LoVo (cell line): ENCODE results near the gene ASB4.

Experiments used
- DNase-seq: peaks from one replicate; pipeline ENCODE4 v3.0.0-alpha.2; 2016; ENCODE audit warnings: low spot score

Gene ASB4

DNA sequence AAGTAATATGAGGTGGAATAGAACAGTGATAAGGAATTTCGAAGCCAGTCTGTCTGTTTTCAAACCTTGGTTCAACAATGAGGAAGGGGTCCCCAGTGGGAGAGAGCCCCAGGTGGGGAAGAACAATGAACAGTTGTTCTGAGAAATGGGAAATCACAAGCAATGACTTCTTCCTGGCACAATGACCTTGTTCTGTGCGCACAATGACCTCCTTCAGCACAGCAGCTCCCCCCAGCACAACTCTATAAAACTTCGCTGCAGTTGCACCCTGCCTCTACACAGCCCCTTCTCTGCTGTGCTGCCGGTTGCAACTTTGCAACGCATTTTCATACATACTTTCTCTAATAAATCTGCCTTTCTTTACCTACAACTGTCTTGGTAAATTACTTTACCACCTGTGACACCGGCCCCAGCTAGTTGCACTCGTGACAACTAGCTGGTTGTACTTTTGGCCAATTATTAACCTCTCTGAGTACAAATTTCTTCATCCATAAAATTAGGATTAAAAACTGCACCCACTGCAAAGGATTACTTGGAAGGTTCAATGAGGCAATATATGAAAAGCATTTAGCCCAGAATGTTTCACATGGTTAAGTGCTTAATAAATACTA is 40.5 kb downstream of the ASB4 start:
- DNase-seq = no peak

DNA sequence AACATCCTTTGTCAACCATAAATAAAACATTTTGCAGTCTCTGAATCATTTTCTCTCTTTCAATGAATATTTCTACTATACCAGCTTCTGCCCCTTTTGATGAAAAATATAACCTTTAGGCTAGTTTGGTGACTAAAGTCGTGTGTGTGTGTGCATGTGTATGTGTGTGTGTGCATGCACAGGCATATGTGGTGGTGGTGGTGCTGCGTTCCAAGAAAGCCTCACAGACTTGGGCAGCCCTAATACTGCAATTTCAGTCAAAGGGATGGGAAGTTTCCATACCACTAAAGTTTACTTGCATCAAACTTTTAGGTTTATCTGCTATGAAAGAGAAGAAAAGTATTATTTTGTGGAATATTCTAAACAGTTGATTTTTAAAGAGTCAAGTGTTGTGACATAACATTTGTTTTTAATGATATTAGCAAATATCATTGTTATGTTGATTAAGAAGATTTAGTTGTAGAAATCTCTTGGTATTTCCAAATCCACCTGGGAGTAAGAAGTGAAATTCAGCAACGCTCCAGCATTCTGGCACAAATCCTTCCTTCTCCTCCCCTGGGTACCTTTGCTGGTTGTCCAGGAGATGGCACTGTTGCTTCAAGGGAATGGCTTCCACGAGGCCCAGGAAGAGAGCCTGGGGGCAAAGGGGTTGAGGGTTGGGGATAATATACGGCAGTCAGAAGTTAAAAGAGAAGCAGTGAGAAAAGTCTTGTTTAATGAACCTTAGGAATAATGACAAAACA is 41.5 kb downstream of the ASB4 start:
- peak; percentile 81 for DNase-seq

DNA sequence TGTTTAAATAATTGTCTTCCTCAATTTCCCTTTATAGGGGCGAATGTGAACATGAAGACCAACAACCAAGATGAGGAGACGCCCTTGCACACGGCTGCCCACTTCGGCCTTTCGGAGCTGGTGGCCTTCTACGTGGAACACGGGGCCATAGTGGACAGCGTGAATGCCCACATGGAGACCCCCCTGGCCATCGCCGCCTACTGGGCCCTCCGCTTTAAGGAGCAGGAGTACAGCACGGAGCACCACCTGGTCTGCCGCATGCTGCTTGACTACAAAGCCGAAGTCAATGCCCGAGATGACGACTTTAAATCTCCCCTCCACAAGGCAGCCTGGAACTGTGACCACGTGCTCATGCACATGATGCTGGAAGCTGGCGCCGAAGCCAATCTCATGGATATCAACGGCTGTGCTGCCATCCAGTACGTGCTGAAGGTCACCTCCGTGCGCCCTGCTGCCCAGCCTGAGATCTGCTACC is 42.1 kb downstream of the ASB4 start:
- DNase-seq = no peak

GRCh38 chr7:95529701-95530100 is 44.0 kb downstream of the ASB4 start:
- DNase-seq = no peak

DNA sequence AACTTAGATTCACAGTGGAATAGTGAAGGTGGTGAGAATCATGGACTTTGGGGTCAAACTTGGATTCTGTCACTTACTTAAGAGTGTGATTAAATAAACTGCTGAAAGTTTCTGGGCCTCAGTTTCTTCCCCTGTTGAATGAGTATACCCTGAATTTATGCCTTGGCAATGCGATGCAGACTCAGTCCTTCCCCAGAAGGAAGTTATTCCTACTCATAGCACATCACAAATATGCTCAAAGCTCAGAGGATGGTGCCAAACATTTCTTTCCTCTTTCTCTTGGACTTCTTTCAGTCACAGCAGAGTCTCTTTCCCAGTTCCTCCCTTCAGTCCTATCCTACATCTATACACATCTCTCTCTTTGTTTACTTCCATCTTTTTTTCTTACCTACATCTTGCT is 45.1 kb downstream of the ASB4 start:
- no peak for DNase-seq

DNA sequence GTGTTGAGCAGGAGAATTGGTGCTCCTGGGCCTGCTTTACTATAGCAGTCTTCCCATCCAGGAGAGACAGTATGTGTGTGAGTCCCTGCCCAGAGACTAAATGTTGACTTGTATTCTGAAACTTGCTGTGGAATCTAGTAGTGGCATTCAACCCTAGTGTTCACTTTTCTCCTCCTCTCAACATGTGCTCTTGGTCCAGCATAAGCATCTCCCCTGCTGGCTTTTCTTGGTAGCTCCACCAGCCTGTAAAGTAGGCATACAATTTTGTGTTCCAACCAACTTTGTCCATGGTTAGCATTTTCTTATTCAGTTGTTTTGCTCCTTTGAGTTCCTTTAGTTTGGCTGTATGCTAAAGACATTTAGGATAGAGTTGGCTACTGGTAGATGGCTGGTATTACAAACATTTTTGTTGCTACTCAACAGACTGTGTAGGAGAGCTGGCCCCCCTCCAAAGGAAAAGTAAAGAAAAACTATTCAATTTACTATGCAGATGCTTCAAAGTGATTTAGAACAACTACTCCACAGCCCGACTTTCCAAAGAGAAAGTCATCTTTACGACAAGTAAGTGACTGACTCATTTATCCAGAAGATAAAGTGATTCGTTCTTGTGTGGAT is 46.0 kb downstream of the ASB4 start:
- DNase-seq = no peak

DNA sequence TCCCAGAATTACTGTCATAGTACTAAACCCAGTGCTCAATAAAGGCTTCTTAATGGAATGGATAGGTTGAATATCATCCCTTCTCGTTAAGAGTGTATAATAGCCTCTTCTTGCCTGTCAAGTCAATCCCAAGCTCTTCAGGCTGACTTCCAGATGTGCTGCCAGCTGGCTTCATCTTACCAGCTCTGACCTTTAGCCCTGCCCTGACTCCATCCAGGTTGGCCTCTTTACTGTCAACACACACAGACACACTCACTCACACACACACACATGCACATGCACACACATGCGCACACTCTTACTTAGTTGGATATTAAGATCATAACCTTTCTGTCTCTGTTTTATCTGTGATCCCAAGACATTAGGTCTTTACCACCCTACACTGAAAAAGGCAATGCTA is 49.1 kb downstream of the ASB4 start:
- no peak for DNase-seq

DNA sequence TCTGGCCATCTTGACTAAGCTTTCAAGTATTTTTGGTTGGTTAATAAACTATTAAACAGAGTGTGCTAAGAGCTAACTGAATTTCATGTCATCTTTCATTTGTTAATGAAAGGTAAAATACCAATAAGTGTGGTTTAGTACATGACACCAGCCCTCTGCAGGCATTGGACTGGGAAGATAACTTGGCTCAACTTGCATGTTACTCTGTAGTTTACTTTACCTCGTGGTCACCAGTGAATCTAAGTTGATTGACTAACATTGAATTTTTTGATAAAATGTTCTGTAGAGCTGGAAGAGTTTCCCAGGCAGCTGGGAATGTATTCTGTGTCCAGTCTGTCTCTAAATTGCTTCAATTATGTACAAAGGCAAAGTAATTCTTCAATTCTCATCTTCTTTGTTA is 49.9 kb downstream of the ASB4 start:
- DNase-seq = no peak

DNA sequence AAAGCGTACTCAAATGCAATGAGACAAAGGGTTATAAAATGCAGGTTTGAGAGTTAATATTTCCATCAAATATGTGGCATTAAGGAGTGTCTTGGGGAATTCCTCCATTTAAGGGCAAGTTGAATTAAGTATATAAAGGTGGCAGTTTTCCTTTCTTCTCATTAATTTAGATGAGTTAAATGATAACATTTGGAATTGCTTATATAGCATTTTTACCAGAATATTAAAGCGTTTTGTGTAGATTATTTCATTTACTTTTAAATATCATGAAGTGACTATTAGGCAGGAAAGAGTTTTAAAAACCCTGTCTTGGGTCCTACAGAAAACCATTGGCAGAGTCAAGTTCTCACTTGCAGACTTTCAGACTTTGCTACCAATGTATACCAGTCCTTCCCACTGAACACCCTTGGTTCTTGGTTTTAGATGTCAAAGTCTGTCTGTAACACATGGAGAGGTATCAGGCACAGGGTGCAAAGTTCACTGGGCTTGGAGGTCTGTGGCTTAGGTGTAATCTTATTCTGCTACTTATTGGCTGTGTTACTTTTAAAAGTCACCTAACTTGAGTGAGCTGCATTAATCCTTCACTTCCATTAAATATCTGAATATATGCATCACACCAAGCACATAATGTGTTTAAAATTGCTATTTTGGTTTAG is 51.0 kb downstream of the ASB4 start:
- DNase-seq = no peak

DNA sequence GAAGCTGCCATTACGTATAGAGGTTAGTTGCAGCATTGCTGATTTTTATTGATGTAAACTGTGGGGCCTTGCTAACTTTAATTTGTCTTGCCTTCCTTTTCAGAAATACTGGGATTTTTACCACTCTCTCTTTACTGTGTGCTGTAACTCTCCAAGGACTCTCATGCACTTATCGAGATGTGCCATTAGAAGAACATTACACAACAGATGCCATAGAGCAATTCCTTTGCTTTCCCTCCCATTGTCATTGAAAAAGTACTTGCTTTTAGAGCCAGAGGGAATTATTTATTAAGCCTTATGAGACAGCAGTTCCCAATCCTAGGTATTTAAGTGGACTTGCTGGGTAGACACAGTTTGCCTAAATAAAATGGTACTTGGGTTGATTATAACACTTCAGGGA is 51.7 kb downstream of the ASB4 start:
- no peak for DNase-seq

GRCh38 chr7:95539426-95539825 is 53.7 kb downstream of the ASB4 start:
- no peak for DNase-seq

DNA sequence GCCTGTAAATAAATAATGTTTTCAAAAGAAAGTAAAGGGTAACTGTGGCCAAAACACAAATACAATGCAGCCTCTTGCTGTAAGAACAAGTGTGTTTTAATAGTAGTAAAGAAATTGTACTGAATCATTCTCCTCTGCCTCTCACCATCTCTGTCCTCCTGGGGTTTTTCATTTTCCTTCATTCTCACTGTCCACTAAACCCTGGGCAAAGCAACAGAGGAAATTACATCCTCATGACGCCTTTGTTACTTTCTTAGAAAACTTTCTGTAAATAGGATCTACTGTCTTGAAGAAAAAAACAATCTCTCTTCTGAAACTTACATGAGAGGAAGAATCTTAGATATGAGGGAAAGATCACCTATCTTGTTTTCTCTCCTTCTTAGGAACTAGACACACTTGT is 54.6 kb downstream of the ASB4 start:
- no peak for DNase-seq

DNA sequence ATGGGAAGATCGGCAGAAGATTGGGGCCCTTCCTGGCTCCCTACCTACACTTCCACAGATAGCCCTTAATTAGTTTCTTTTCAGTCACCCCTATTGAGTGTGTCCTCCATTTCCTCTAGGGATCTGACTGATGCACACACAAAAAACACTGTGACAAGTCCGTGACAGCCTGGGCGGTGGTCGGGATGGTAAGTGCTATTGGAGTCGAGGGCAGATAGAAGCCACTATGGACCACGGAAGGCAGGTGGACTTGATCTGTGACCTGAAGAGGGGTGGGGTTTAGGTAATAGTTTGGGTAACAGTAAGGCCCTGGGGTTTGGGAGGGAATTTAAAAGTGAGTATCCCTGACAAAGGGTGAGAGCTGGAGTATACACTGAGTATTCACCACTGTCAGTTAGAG is 57.6 kb downstream of the ASB4 start:
- no peak for DNase-seq

DNA sequence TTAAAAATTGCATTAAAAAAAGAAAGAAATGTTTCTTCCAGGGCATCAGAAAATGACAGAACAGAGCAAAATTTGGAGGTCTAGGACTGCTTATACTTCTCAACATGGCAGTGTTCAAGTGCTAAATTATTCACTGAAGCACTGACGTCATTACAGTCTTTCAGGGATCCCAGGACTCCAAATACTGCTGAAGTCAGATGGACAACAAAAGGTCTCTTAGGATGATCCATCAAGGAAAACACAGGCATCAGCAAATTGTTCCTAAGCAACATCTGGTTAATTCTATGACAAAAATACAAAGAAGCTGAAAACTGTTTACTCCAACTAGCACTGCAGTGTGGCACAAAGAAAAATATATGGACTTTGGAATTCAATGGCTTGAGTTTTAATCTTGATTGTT is 58.4 kb downstream of the ASB4 start:
- no peak for DNase-seq

DNA sequence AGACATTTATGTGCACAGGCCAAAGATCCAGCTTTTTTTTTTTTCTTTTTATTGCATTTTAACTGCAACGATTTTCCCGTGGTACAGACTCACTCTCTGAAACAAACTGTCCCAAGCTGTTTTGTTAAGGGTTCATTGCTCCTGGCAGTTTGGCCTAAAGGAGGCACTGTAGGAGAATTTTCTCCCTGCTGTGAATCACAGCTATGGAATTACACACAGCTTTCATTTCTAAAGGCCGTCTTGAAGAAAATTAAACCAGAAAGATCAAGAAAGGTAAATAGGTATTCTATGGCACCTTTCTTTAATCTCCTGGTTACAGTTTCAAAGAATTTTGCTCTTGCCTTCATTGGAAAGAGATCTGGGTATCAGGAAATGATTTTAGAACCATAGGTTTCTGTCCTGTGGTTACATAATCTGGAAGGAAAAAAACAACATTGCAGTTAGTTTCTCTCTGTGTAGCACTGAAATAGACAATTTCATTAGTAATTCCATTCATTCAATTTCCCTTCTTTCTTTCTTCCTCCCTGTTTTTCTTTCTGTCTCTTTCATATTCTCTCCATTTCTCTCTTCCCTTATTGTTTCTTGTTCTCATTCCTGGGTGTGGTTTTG is 59.4 kb downstream of the ASB4 start:
- peak; percentile 67 for DNase-seq

- no peak for DNase-seq
Measured at GRCh38 chr7:95545673-95546072, 59.9 kb downstream of the ASB4 start.

DNA sequence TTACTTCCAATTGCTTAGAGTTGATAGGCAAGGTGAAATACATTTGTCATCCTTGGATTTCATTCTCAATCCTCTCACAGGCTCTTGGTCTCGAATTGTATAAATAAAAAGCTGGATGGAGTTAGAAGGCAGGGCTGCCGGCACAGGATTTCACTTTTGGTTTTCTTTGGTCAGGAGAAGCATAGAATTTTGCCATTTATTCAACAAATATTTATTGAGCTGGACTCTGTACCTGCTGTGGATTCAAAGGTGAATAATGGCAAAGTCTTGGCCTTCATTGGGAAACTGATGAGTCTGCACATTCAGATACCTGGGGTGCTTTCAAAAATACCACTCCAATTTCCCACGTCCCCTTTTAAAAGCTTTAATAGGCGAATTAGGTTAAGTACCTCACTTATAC is 60.9 kb downstream of the ASB4 start:
- DNase-seq = no peak

GRCh38 chr7:95547361-95548348 is 61.9 kb downstream of the ASB4 start:
- no peak for DNase-seq

DNA sequence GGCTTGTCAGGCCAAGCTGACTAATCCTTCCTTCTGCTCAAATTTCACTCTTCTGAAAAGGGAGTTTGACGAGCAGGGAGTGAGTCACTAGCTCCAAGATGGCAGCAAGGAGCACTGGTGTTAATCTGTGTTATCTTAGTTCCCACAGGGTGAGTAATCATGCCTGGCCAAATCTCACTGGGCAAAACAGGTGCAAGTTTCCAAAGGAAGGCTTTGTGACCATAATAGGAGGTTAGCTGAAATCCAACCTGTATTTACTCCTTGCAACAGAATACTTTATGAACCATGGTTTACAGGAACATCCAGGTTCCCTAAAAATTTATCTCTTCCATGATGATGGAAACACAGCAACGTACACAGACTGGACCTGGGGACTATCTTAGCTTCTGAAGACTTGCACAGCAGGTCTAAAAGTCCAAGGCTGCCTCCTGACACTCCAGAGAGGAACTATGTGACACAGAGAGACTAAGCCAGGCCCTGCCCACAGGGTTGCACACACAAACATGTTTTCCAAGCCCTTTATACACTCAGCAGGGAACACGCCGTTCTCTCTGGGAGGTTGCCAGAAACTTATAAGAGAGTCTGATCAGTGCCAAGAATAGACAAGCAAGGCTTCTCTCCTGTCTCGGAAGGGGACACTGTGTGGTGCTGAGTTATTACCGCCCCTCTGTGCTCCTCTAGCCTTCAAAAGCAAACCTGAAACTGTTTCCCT is 64.2 kb downstream of the ASB4 start:
- DNase-seq = peak; percentile 86

DNA sequence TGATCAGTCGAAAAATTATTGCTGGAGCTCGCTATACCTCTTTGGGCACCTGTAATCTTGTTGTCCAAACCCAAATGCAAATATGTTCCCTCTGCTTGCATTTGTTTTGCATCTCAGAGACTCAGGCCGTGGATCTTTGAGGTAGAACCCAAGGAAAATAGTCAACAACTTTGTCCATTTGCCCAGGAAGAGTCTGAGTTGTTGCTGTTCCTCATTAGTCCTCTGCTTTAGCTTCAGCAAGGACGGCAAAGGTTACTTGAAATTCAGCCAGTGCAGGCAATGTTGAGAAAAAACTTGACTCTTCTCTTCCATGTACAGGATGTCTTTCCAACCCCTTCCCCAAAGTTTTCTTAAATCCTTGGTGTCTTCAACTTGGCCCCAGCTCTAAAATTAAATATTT is 64.8 kb downstream of the ASB4 start:
- no peak for DNase-seq
